ENCODE measurements around the gene GABRR1. TPM values are rescaled to one million over a fixed set of nuclear protein-coding genes. Genes with fewer than 3 reads are reported as not detected.

Gene GABRR1
- total RNA-seq, 3 donors from 2014 or later (not counting 1 experiment from before 2014, with no cell fraction given), result 0.07 TPM; not detected in 2

DNA sequence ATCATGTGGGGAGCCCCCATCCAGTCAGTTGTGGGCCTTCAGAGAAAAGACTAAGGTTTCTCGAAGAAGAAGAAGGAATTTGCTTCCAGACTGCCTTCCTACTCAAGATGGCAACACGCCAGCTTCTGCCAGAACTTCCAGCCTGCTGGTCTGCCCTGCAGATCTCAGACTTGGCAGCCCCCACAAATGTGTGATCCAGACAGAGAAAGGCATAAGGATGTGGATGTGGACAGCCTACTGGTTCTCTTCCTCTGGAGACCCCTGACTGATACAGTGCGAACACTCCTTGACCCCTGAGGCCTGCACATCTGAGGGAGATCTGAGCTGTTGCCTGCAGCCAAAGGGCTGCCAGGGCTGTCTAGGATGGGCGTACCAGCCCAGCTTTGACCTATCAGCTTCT is 8.6 kb downstream of the GABRR1 start:
- no peaks in the 10 kb centered on the region for H3K27me3 Mint-ChIP-seq (ENCODE audit: low read depth in 2 of 2)
- TF ChIP-seq, protein P1, sequence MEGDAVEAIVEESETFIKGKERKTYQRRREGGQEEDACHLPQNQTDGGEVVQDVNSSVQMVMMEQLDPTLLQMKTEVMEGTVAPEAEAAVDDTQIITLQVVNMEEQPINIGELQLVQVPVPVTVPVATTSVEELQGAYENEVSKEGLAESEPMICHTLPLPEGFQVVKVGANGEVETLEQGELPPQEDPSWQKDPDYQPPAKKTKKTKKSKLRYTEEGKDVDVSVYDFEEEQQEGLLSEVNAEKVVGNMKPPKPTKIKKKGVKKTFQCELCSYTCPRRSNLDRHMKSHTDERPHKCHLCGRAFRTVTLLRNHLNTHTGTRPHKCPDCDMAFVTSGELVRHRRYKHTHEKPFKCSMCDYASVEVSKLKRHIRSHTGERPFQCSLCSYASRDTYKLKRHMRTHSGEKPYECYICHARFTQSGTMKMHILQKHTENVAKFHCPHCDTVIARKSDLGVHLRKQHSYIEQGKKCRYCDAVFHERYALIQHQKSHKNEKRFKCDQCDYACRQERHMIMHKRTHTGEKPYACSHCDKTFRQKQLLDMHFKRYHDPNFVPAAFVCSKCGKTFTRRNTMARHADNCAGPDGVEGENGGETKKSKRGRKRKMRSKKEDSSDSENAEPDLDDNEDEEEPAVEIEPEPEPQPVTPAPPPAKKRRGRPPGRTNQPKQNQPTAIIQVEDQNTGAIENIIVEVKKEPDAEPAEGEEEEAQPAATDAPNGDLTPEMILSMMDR (IDR thresholded peaks at IDR 0.05), result no peak

GRCh38 chr6:89205819-89206218 is 11.3 kb downstream of the GABRR1 start:
- no peaks in the 10 kb centered on the region for H3K36me3 Mint-ChIP-seq
- 82% methylated on average over 4 of the region's 4 CpGs for WGBS (ENCODE audit: insufficient coverage)
- no peak overlapping the region for H3K27ac ChIP-seq (ENCODE audit: low read length)
- ATAC-seq, result no peak
- no peaks in the 10 kb centered on the region for H3K4me1 ChIP-seq (ENCODE audit: control insufficient read depth, insufficient read depth, low read length)
- DNase-seq, result no peak
- H3K9me3 ChIP-seq (ENCODE audit: control insufficient read depth, insufficient read depth, low read length), result no peaks in the 10 kb centered on the region
- H3K27ac Mint-ChIP-seq, result no peak overlapping the region
- no peaks in the 10 kb centered on the region for H3K4me1 Mint-ChIP-seq
- no peaks in the 10 kb centered on the region for H3K9me3 Mint-ChIP-seq
- H3K36me3 ChIP-seq (ENCODE audit: control insufficient read depth, insufficient read depth, low read length), result no peaks in the 10 kb centered on the region
- intact Hi-C loops (cut with micrococcal nuclease), result no loop called here
- H3K27me3 ChIP-seq (ENCODE audit: control insufficient read depth, insufficient read depth, low read length), result no peaks in the 10 kb centered on the region
- H3K4me3 Mint-ChIP-seq, result no peak overlapping the region
- TF ChIP-seq, protein P1 (IDR thresholded peaks at IDR 0.05), result no peak
- no peak overlapping the region for H3K4me3 ChIP-seq (ENCODE audit: low read length)
- no peaks in the 10 kb centered on the region for H3K27me3 Mint-ChIP-seq (ENCODE audit: low read depth in 2 of 2)

More for the DNA sequence above, 8.6 kb downstream of the GABRR1 start:
- Mint-ChIP-seq H3K4me1 (no peaks in the 10 kb centered on the region), H3K27ac (no peak overlapping the region), H3K4me3 (no peak overlapping the region), H3K9me3 (no peaks in the 10 kb centered on the region), H3K36me3 (no peaks in the 10 kb centered on the region)
- Histone ChIP-seq H3K36me3 (ENCODE audit: control insufficient read depth, insufficient read depth, low read length) (no peaks in the 10 kb centered on the region), H3K4me3 (ENCODE audit: low read length) (no peak overlapping the region), H3K27ac (ENCODE audit: low read length) (no peak overlapping the region), H3K27me3 (ENCODE audit: control insufficient read depth, insufficient read depth, low read length) (no peaks in the 10 kb centered on the region), H3K4me1 (ENCODE audit: control insufficient read depth, insufficient read depth, low read length) (no peaks in the 10 kb centered on the region), H3K9me3 (ENCODE audit: control insufficient read depth, insufficient read depth, low read length) (no peaks in the 10 kb centered on the region)
- WGBS (ENCODE audit: insufficient coverage), result 88% methylated on average over 4 of the region's 4 CpGs
- intact Hi-C loops (cut with micrococcal nuclease), result no loop called here
- DNase-seq (no peak), ATAC-seq (no peak)

- Mint-ChIP-seq H3K36me3 (no peaks in the 10 kb centered on the region), H3K4me3 (no peak overlapping the region), H3K9me3 (no peaks in the 10 kb centered on the region), H3K27ac (no peak overlapping the region), H3K4me1 (no peaks in the 10 kb centered on the region), H3K27me3 (ENCODE audit: low read depth in 2 of 2) (no peaks in the 10 kb centered on the region)
- Histone ChIP-seq H3K36me3 (ENCODE audit: control insufficient read depth, insufficient read depth, low read length) (no peaks in the 10 kb centered on the region), H3K4me3 (ENCODE audit: low read length) (no peak overlapping the region), H3K9me3 (ENCODE audit: control insufficient read depth, insufficient read depth, low read length) (no peaks in the 10 kb centered on the region), H3K27ac (ENCODE audit: low read length) (no peak overlapping the region), H3K4me1 (ENCODE audit: control insufficient read depth, insufficient read depth, low read length) (no peaks in the 10 kb centered on the region), H3K27me3 (ENCODE audit: control insufficient read depth, insufficient read depth, low read length) (no peaks in the 10 kb centered on the region)
- ATAC-seq (no peak), DNase-seq (no peak)
- WGBS (ENCODE audit: insufficient coverage), result 91% methylated on average over 11 of the region's 11 CpGs
- TF ChIP-seq, protein P1 (IDR thresholded peaks at IDR 0.05), result no peak
- intact Hi-C loops (cut with micrococcal nuclease), result no loop called here
Measured at GRCh38 chr6:89204096-89204495, 13.1 kb downstream of the GABRR1 start.

DNA sequence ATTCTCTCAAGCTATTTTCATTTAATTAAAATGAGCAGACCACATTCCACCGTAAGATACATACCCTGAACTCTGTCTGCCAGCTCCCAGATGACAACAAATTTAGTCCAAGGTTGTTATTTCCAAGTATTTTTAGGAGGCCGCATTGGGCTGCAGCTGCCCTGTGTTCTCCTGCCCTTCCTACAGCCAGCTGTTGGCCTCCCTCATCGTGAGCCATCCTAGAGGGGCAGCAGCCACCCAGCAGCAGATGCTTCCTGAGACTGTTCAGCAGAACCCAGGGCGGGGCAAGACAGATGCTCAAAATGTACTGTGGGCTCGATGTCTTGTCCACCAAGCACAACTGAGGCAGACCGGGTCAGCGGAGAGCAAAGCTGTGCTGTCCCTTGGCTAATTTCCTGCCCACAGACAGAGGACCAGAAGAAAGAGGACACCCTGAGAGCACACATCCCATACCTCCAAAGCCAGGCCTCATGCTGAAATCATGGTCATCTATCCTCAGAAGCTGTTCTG is 16.4 kb downstream of the GABRR1 start:
- H3K4me3 ChIP-seq (ENCODE audit: low read length), result no peak overlapping the region
- DNase-seq (no peak), ATAC-seq (no peak)
- intact Hi-C loops (cut with micrococcal nuclease), result no loop called here
- no peaks in the 10 kb centered on the region for H3K4me1 Mint-ChIP-seq
- H3K9me3 Mint-ChIP-seq, result peaks cover 0 to 2% of the 10 kb centered on the region in 2 donors
- TF ChIP-seq, protein P1 (IDR thresholded peaks at IDR 0.05), result no peak
- H3K4me3 Mint-ChIP-seq, result no peak overlapping the region
- no peaks in the 10 kb centered on the region for H3K36me3 Mint-ChIP-seq
- no peak overlapping the region for H3K27ac Mint-ChIP-seq
- peaks cover 0 to 2% of the 10 kb centered on the region in 2 donors for H3K27me3 Mint-ChIP-seq (ENCODE audit: low read depth in 2 of 2)
- H3K4me1 ChIP-seq (ENCODE audit: control insufficient read depth, insufficient read depth, low read length), result no peaks in the 10 kb centered on the region
- H3K27me3 ChIP-seq (ENCODE audit: control insufficient read depth, insufficient read depth, low read length), result no peaks in the 10 kb centered on the region
- no peaks in the 10 kb centered on the region for H3K9me3 ChIP-seq (ENCODE audit: control insufficient read depth, insufficient read depth, low read length)
- 87% methylated on average over 7 of the region's 7 CpGs for WGBS (ENCODE audit: insufficient coverage)
- H3K36me3 ChIP-seq (ENCODE audit: control insufficient read depth, insufficient read depth, low read length), result no peaks in the 10 kb centered on the region
- no peak overlapping the region for H3K27ac ChIP-seq (ENCODE audit: low read length)
